Measurements from ENCODE around the gene KCNQ5.

KCNQ5 gene

DNA sequence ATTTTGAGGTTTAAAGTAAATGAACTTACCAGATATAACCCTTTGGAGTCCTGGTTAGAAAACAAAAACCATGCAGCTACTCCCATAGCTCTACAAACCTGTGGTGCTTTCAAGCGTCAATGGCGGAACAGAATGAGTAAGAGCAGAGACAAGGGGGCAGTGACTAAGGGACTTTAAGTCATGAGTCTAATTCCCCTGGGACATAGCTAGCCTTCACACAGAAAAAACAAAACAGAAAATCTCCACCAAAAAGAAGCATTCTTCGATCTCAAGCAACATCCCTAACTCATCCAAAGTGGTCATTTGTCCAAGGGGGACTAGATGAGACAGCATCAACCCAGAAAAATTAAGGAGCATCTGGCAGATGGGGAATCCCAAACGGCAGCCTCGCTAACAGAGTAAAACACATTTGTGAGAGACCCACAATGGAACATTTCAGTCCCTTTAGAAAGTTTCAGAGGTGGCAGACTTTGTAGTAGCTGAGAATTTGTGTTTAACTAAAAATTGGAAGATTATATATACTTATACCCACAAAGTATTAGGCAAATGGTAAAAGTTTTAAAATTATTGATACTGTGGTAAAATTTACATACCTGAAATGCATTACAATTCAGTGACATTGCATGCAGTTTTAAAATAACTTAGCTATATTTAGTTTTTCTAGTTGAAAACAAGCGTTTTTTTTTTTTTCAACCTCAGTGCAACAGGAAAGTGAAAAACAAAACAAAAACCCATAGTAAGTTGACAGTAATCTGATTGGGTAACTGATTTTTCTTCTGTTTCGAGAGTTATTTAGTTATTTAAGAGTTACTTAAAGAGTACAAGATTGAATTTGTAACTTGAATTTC is 67.5 kb downstream of the KCNQ5 start:
- no peak for DNase-seq

DNA sequence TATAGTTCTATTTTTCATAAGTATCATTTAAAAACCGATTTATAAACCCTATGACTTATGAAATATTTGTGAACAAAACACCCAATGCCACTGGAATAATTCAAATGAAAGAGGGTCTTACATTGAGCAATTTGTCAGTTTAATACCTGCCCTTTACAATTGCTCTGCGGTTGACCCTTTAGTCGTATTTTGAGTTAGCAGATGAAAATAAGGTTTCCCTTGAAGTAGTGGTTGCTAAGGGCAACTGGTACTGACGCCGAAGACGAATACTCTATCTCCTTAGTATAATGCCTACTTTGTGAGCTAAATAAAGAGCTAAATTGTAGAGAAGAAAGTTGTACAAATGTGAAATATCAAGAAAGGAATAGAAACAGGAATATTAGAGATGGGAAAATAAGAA is 69.4 kb downstream of the KCNQ5 start:
- DNase-seq = no peak

- DNase-seq = no peak
Observed at GRCh38 chr6:72696055-72696454, 74.2 kb downstream of the KCNQ5 start.

- no peak for DNase-seq
Observed at GRCh38 chr6:72699159-72699558, 77.3 kb downstream of the KCNQ5 start.

DNA sequence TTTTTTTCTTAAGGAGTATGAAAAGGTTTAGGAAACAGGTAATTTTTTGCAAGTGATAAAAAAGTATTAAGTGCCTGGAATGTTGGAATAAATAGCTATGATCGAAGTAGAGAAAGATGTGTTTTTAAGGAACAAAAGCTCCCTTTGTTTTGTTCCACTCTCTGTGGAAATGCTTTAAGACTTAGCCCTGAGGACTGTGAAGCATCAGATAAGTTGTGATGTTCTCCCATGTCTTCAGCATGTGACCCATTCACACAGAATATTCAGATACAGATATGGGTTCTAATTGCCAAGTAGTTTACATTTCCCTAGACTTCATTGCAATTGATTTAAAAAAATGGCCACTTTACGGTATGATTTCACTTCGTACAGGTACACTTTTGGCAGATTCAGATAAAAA is 80.6 kb downstream of the KCNQ5 start:
- DNase-seq = no peak

GRCh38 chr6:72703093-72703492 is 81.2 kb downstream of the KCNQ5 start:
- DNase-seq = no peak

- no peak for DNase-seq
Observed at GRCh38 chr6:72704979-72705378, 83.1 kb downstream of the KCNQ5 start.

DNA sequence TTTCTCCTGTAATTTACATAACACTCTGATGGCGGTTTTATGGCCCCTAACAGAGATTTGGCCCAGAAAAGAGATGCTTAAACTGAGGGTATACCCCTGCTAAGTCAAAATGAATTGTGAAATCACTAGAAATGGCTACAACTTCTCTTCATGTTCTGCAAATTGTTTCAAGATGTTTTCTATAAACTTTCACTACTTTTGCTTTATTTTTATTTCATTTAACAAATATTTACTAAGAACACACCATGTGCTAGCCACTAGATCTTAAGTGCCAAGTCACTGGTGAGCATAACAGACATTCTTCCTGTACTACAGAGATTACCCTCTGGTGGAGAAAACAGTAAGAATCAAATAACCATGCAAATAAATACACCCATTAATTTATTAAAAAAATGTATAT is 87.6 kb downstream of the KCNQ5 start:
- no peak for DNase-seq

GRCh38 chr6:72711731-72712130 is 89.9 kb downstream of the KCNQ5 start:
- DNase-seq = no peak

- no peak for DNase-seq
Observed at GRCh38 chr6:72712910-72713309, 91.0 kb downstream of the KCNQ5 start.

GRCh38 chr6:72715119-72715518 is 93.3 kb downstream of the KCNQ5 start:
- no peak for DNase-seq

DNA sequence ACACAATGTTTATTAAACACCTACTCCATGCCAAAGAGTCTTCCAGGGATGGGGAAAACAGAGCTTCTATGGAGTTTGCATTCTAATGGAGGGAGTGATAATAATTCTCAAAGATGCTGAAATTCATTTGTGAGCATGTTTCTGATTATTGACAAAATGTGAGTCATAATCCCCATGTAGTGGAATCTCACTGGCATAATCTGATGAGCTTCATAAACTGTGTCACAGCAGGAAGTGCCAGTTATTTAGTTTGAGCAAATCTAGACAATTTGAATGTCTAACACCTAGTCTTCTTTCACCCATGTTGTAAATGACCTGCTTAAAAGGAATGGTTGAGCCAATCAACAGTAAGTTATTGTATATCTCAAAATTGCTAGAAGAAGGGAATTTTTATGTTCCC is 95.1 kb downstream of the KCNQ5 start:
- DNase-seq = no peak

DNA sequence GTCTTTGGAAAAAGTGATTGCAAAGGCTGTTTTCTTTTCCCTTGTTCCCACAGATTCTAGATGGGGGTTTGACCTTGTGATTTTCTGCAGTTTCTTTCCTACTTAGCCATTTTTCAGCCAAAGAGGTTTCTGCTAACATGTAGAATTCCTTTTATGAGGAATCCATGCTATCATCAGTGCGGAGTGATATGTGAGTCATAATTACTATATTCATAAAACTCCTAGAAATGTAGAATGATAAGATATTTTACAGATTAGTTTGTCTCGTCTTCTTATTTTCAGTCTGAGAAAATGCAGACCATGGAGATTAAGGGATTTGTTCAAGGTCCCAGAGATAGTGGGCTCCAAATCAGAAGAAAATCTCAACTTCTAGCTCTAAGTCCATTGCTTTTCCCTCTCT is 98.6 kb downstream of the KCNQ5 start:
- DNase-seq = no peak

DNA sequence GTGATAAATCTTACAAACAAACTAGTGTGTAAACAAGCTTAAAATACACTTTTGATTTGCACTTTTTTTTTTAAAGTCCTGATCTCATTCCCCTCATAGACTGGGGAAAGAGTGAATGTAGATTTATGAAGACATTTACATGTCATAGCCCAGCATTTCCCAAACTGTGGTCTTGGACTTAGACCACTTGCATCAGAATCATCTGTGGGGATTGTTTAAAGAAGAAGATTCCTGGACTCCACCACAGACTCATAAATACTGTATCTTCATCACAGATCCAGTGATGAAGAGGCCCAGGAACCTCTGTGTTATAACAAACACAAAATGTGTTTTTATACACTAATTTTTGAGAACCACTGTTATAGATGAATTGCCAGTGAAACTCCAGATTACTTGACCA is 99.5 kb downstream of the KCNQ5 start:
- DNase-seq = no peak

DNA sequence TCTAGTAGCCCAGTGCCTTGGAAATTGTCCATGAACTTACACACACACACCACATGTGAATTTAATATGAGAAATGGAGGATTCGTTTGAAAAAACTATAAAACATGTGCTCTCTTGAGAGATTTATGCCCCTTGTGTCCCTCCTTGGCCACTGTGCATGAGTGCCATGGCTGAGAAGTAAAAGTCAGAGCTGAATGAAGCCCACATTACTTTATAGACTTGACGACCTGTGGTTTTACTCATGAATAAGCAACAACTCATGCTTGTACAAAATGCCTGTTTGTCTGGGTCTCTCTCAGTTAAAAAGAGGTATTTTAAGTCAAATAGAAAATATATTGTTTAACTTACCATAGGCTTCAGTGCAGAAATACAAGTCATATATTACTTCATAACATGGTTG is 102.7 kb downstream of the KCNQ5 start:
- no peak for DNase-seq

GRCh38 chr6:72728706-72729343 is 107.0 kb downstream of the KCNQ5 start:
- no peak for DNase-seq

- no peak for DNase-seq
Observed at GRCh38 chr6:72733045-72733444, 111.2 kb downstream of the KCNQ5 start.

DNA sequence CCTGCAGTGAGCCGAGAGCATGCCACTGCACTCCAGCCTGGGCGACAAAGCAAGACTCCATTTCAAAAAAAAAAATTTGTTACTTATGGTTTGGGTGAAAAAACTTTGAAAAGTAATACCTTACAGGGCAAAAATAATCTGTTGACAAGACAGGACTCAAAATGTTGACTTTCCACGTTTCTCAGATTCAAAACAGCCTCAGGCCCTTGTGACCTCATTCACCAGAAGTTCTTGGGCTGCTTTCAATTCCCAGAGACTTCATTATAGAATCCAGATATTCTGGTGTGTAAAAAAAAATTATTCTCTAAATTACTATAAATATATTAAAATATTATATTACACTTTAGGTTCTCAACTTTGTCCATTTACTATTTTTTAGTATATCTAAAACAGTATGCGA is 116.2 kb downstream of the KCNQ5 start:
- no peak for DNase-seq

DNA sequence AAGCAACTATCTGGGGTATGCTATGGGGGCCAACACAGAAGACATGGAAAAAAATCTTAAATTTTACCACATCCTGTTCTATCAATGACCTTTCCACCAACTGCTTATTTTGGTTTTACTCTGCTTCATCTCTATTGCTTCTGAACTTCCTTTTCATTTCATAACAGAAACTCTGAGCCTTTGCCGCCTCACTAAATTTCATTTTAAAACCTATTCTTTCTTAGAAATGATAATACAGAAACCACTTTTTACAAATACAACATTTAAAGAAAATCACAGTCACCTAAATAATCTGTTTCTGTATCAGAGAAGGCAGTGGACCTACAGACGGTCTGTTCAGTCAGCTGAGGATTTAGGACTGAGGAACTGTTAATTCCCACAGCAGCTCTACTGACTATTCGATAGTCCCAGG is 117.5 kb downstream of the KCNQ5 start:
- no peak for DNase-seq

DNA sequence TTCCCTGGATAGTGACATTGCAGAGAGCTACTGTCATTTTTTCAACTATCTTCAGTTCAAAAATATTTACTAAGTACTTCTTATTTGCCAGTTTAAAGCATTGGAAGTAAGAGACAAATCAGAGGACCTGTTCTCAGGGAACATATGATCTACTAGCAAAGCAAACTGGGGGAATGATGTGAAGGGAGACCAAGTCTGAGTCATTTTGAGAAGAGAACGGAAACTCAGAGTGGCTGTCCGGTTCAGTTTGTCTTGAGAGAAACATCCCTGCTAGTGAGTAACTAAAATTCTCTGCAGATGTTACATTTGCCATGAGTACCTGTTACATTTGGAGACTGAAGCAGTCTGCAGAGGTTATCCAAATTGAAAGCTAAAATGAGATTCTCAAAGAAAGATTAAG is 118.3 kb downstream of the KCNQ5 start:
- DNase-seq = no peak

GRCh38 chr6:72741083-72741482 is 119.2 kb downstream of the KCNQ5 start:
- DNase-seq = no peak

DNA sequence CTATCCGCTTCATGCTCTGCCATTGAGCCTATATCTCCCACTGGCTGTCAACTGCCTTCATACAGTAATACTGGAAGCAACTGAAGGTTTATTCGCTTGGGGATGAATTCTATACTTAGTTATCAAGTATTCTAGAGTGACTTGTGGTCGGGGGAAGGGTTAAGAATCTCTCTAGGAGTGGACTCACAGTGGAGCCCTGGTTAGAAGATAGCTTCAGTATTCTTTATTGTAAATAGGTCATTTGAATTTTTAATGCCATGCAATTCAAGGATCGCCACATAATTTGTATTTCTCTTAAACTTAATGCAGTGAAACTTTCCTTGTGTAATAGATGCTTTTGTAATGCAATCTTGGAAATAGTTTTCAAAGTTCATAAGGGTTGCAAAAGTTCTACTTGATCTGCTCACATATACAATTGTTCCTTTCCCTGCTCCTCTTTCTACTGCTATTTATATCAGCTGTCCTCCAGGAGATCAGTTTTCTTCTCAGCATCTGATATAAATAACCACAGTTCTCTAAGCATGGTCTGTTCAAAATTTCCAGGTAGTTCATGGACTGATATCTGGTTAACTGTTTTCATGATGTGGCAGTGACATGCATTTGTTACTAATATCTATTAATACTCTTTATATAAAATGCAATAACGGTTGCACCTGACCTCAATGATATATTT is 120.3 kb downstream of the KCNQ5 start:
- DNase-seq = no peak

DNA sequence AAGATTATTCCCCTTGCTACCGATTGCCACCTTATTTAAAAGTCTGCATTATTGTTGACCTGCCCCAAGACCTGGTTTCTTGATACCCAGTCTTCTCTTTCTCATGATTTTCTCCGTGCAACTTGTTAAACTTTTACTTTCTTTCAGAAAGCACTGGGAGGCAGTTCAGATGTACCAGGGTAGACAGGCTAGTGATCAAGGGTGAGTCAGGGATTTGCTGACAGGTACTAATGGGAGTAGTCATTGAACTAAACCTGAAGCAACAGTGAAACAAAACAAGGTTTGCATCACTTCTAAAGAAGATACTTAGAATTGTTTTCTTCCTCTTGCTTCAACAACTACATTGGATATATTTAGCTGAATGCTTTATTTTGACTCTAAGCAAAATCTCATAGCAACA is 124.4 kb downstream of the KCNQ5 start:
- no peak for DNase-seq

GRCh38 chr6:72748759-72749158 is 126.9 kb downstream of the KCNQ5 start:
- no peak for DNase-seq

All from NCI-H1694 (cell line).